SK-N-MC (cell line): ENCODE data around the gene BICDL2.

Experiments
- DNase-seq: peaks from one replicate; pipeline ENCODE4 v3.0.0-alpha.2; 2011; ENCODE audit warnings: low read depth, low spot score
- H3K27ac ChIP-seq: fragments of 200-600 bp; sonication (generic); 2 replicates; pipeline ENCODE4 v1.5.1; 2016; ENCODE audit warnings: mixed run types
- H3K36me3 ChIP-seq: fragments of 200-600 bp; sonication (generic); 2 replicates; pipeline ENCODE4 v1.6.1; 2017; ENCODE audit warnings: antibody characterized with exemption, low read length, mixed read lengths; ENCODE audit not compliant: insufficient read depth
- H3K4me3 ChIP-seq: fragments of 200-600 bp; sonication (generic); 2 replicates; pipeline ENCODE4 v1.5.1; 2016
- H3K9ac ChIP-seq: fragments of 200-600 bp; sonication (generic); 2 replicates; pipeline ENCODE4 v1.8.0; 2017; ENCODE audit warnings: mixed run types, mixed read lengths; ENCODE audit not compliant: insufficient read length
- H3K9me3 ChIP-seq: fragments of 200-600 bp; sonication (generic); 2 replicates; pipeline ENCODE4 v1.6.1; 2017; ENCODE audit warnings: low read depth, mild to moderate bottlenecking, antibody characterized with exemption, low read length, moderate library complexity, mixed read lengths
- EZH2 ChIP-seq: fragments of 200-600 bp; sonication (generic); IDR thresholded peaks from one replicate; pipeline ENCODE4 v1.6.1; 2017; ENCODE audit warnings: antibody characterized with exemption
- FOXP2 ChIP-seq: optimal IDR thresholded peaks from 2 replicates; pipeline ENCODE3; 2011; ENCODE audit warnings: mild to moderate bottlenecking, moderate library complexity; ENCODE audit not compliant: insufficient read depth; ENCODE audit errors: extremely low read length, control extremely low read depth
- POLR2AphosphoS5 ChIP-seq: IDR thresholded peaks from 2 replicates; pipeline ENCODE4 v1.6.1; 2012; ENCODE audit warnings: mild to moderate bottlenecking, low read depth, low read length, borderline replicate concordance

The BICDL2 gene

DNA sequence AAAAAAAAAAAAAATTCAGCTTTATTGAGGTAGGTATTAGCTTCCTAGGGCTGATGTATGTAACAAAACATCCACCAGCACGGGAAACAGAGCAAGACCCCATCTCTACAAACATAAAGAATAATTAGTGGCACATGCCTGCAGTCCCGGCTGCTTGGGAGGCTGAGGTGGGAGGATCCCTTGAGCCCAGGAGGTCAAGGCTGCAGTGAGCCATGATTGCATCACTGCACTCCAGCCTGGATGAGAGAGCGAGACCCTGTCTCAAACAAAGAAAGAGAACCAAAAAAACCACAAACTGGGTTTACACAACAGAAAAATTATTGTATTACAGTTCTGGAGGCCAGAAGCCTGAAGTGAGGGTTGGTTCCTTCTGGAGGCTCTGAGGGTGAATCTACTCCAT, 5.6 kb upstream of the BICDL2 start:
- no peak for TF ChIP-seq POLR2AphosphoS5
- Histone ChIP-seq H3K9ac (no peak overlapping the region), H3K4me3 (no peak overlapping the region), H3K9me3 (no peaks in the 10 kb centered on the region), H3K27ac (no peak overlapping the region), H3K36me3 (no peaks in the 10 kb centered on the region)
- no peak for DNase-seq

DNA sequence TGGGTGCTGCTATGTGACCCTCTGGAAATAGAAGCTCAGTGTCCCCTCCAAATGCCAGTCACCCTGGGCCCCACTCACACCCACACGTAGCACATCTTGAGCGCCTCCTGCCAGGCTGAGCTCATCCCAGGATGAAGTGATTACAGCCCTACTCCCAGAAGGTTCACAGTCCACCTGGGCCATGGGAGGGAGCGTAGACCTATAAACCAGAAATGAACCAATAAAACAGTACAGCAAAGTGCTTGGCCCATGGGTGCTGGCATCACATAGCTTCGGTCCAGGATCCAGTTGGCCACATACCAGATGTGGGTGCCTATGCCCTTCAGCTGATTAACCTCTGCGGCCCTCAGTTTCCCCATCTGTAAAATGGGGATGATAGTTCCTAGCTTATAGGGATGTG, 2.2 kb upstream of the BICDL2 start:
- H3K9ac ChIP-seq: no peak overlapping the region
- no peak overlapping the region for H3K4me3 ChIP-seq
- no peaks in the 10 kb centered on the region for H3K9me3 ChIP-seq
- no peak for TF ChIP-seq FOXP2
- TF ChIP-seq EZH2: no peak
- TF ChIP-seq POLR2AphosphoS5: no peak
- H3K36me3 ChIP-seq: no peaks in the 10 kb centered on the region
- DNase-seq: no peak
- H3K27ac ChIP-seq: no peak overlapping the region

DNA sequence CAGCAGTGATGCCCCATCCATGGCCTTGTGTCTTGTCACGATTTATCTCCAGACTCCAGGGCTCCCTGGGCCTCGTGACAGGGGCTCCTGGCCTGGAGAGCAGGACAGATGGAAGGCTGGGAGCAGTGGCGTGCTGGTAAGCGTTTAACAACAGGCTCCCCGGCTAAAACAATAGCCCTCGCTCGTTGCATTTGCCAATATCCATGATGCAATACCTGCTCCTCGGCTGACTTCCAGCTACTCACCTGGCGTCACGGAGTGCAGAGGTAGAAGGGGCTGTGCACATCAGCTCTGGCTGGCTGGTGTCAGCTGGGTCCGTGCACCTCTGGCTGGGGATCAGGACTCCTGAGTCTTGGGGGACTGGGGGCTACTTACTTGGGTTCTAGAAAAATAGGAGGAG, 1.5 kb upstream of the BICDL2 start:
- Histone ChIP-seq H3K27ac (no peak overlapping the region), H3K4me3 (no peak overlapping the region), H3K9ac (no peak overlapping the region), H3K36me3 (no peaks in the 10 kb centered on the region), H3K9me3 (no peaks in the 10 kb centered on the region)
- no peak for TF ChIP-seq EZH2
- no peak for TF ChIP-seq POLR2AphosphoS5
- TF ChIP-seq FOXP2: no peak
- no peak for DNase-seq

DNA sequence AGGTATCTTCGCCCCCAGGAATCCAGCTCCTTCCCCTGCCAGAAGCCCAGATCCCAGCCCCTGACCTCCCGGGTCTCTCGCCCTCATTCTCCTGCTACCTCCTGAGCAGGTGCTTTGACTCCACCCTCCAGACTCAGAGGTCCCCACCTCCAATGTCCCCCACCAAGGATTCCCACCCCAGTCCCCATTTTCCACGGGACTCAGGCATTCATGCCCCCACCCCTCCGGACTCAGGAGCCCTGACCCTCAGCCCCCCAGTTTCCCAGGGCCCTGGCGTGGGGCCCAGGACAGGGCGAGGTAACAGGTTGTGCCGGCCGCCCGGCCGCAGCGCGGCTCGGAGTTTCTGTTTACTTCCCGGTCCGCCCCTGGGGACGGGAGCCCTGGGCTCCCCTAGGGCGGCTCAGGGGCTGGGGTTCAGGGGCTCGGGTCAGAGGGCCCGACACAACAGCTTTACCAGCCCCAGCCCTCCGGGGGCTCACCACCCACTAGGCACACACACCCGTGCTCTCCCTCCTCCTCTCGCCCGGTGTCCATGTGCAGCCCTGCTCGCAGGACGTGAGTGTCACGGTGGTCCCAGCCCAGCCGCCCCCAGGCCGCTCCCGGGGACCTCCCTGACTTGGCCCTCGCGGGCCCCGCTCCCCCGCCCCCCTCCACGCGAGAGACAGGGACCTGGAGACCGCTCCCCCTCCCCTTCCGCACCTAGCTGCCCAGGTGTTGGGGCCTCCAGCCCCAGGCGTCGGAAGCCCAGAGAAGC, 595 bp downstream of the BICDL2 start:
- no peak overlapping the region for H3K9ac ChIP-seq
- no peak for DNase-seq
- no peaks in the 10 kb centered on the region for H3K36me3 ChIP-seq
- no peaks in the 10 kb centered on the region for H3K9me3 ChIP-seq
- peak; percentile 30 for TF ChIP-seq EZH2
- no peak for TF ChIP-seq POLR2AphosphoS5
- H3K27ac ChIP-seq: no peak overlapping the region
- no peak overlapping the region for H3K4me3 ChIP-seq

DNA sequence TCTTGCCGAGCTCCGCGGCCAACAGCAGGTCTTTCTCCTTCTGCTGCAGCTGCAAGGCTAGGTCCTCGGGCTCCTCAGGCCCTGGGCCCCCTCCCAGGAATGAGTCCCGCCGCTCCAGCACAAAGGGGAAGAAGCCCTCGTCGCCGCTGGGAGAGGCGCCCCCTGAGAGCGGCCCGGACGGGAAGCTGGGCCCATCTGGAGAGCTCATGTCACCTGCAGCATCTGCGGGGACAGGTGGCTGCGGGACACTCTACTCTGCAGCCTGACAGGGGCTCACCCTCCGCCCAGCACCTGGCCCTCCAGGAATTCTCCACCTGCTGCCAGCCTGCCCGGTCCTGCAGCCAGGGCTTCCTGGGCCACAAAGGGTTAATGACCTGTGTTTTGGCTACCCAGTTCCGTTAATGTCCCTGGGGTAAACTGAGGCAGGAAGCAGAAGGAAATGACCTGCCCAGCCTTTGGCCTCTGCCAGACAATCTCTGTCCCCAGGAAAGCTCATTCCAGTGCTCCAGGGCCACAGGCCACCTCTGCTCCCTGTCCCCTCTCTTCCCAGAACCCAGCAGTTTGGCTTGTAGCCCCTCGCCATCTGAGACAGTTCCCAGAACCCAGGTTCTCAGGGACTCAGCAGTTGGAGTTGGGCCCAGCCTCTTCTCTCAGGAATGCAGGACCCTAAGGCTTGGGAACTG, 1.3 kb downstream of the BICDL2 start:
- Histone ChIP-seq H3K36me3 (no peaks in the 10 kb centered on the region), H3K9ac (no peak overlapping the region), H3K9me3 (no peaks in the 10 kb centered on the region), H3K4me3 (no peak overlapping the region), H3K27ac (no peak overlapping the region)
- DNase-seq: no peak
- TF ChIP-seq POLR2AphosphoS5 (no peak), FOXP2 (no peak), EZH2 (no peak)

DNA sequence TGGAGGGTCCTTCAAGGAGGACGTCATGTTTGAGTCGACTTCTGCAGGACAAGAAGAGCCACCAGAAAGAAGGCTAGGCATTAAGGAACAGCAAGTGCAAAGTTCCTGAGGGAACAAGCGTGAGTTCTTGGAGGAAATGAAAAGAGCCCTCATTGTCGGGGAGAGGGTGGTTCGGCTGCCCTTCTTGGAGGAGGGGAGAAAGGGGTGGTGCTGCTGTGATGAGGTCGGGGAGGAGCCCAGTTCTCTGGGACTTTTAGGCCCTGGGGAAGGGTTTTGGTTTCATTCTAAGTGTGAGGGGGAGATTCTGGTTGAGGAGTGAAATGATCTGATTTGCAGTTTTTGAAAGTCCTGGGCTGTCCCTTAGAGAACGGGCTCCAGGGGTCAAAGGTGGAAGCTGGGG, 4.1 kb downstream of the BICDL2 start:
- TF ChIP-seq POLR2AphosphoS5 (no peak), FOXP2 (no peak), EZH2 (no peak)
- Histone ChIP-seq H3K4me3 (no peak overlapping the region), H3K27ac (no peak overlapping the region), H3K9me3 (no peaks in the 10 kb centered on the region), H3K36me3 (no peaks in the 10 kb centered on the region), H3K9ac (no peak overlapping the region)
- DNase-seq: no peak

DNA sequence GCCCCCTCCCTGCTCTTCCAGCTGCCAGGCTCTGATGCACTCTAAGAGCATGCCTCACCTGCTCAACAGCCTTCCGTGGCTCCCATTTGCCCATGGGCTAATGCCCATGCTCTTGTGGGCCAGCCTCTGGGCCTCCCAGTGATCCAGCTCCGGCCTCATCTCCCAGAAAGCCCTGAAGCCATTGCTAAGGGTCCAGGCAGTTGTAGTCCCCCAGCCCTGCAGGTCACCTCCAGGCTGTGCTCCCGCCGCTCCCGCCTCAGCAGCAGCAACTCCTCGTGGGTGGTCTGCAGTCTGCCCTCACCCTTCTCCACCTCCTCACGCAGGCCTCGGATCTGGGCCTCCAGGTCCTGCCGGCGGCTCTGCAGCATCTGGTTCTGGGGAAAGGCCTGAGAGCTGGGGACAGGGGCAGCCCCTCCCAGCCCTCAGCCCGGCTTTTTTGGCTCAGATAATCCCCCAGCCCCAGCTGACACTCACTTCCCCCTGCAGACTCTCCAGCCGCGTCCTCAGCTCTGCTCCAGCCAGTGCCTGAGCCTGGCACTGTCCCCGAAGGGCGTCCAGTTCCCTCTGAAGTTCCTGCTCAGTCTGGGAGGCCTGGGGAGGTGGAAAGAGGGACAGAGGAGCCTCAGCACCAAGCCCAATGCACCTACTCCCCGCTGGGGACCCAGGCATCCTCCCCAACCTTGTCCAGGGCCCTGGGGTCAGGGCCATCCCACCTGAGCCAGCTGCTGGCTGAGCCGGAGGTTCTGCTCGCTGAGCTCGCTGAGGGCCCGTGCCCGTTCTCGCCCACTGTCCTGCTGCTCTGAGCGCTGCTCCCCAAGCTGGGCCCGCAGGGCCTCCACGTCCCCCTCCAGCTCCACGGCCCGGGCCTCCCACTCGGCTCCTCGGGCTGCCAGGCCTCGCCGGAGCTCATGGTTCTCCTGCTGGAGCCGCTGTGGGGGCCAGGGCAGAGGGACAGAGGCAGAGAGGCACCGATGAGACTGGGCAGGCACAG, 6.2 kb downstream of the BICDL2 start:
- H3K9ac ChIP-seq: no peak overlapping the region
- H3K36me3 ChIP-seq: peaks cover 15% of the 10 kb centered on the region; the same call in 1 of the 2 replicates
- H3K27ac ChIP-seq: no peak overlapping the region
- no peak for TF ChIP-seq FOXP2
- H3K9me3 ChIP-seq: no peaks in the 10 kb centered on the region
- no peak overlapping the region; the same call in 1 of the 2 replicates for H3K4me3 ChIP-seq
- no peak for DNase-seq

DNA sequence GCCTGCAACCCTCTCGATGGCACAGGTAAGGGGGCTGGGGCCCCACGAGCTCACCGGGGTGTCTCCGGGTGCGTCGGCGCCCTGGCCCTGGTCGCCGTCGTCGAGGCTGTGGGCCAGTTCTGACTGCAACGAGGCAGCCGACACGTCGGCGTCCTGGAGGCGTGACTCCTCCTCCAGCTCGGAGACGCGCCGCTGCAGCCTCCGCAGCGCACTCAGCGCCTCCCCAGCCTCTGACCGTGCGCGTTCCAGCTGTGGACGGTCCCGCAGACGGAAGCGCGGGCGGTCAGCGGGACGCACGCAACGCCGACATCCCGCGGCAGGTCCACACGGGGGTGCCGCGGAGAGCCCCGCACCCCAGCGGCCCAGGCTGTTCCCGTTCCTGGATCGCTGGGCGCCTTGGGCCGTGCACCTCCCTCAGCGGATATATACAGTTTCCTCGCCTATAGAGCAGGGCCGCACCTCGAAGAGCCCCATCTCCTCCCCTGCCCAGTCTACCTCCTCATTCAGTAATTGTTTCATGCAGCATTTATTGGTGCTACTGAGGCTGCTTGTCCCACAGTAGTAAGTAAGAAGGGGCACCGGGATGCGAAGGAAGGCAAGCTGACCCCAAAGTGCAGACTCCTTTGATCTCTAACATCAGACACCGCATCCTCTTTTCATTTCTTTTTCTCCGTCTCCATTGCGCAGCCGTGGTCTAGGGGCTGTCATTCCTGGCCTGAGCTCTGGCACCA, 7.1 kb downstream of the BICDL2 start:
- no peaks in the 10 kb centered on the region for H3K9me3 ChIP-seq
- H3K36me3 ChIP-seq: peaks cover 15% of the 10 kb centered on the region; the same call in 1 of the 2 replicates
- peak overlapping the region; percentile 72 for H3K4me3 ChIP-seq
- DNase-seq: no peak
- no peak overlapping the region for H3K9ac ChIP-seq
- no peak overlapping the region for H3K27ac ChIP-seq
- TF ChIP-seq POLR2AphosphoS5 (no peak), EZH2 (peak; percentile 14)
